Endothelial cell of umbilical vein (primary cell): ENCODE data around the gene APBA2.

ENCODE experiments used
- EZH2 ChIP-seq: IDR thresholded peaks from 2 replicates; pipeline ENCODE4 v1.6.1; 2012; ENCODE audit warnings: borderline replicate concordance, low read depth, mild to moderate bottlenecking, moderate library complexity, low read length, inconsistent platforms; ENCODE audit not compliant: severe bottlenecking
- FOS ChIP-seq: IDR thresholded peaks from 2 replicates; pipeline ENCODE4 v1.6.1; 2011; ENCODE audit warnings: mild to moderate bottlenecking, low read length, moderate library complexity, borderline replicate concordance; ENCODE audit not compliant: insufficient read depth
- POLR2A ChIP-seq: IDR thresholded peaks from 2 replicates; pipeline ENCODE4 v1.6.1; 2012; ENCODE audit warnings: low read depth, mild to moderate bottlenecking, control low read depth, low read length
- POLR2AphosphoS5 ChIP-seq: IDR thresholded peaks from 2 replicates; pipeline ENCODE4 v1.6.1; 2012; ENCODE audit warnings: low read depth, mild to moderate bottlenecking, control low read depth, low read length, moderate library complexity; ENCODE audit not compliant: insufficient read depth
- TF ChIP-seq, protein P1 (sequence below), 2 donors: IDR thresholded peaks; 1 replicate in 1 of 2; 2 replicates in 1 of 2; pipeline ENCODE4 v1.5.1; 2011; ENCODE audit warnings: low read length in 2 of 2, mild to moderate bottlenecking in 2 of 2, moderate library complexity in 2 of 2, control low read depth in 1 of 2, inconsistent platforms in 1 of 2, low read depth in 1 of 2; ENCODE audit not compliant: insufficient read depth in 1 of 2; ENCODE audit errors: extremely low read depth in 1 of 2

GRCh38 chr15:28920781-28921331 lies 35.1 kb downstream of the APBA2 start:
- TF ChIP-seq FOS (no peak), POLR2AphosphoS5 (no peak), EZH2 (no peak), POLR2A (no peak)
- TF ChIP-seq, protein P1, sequence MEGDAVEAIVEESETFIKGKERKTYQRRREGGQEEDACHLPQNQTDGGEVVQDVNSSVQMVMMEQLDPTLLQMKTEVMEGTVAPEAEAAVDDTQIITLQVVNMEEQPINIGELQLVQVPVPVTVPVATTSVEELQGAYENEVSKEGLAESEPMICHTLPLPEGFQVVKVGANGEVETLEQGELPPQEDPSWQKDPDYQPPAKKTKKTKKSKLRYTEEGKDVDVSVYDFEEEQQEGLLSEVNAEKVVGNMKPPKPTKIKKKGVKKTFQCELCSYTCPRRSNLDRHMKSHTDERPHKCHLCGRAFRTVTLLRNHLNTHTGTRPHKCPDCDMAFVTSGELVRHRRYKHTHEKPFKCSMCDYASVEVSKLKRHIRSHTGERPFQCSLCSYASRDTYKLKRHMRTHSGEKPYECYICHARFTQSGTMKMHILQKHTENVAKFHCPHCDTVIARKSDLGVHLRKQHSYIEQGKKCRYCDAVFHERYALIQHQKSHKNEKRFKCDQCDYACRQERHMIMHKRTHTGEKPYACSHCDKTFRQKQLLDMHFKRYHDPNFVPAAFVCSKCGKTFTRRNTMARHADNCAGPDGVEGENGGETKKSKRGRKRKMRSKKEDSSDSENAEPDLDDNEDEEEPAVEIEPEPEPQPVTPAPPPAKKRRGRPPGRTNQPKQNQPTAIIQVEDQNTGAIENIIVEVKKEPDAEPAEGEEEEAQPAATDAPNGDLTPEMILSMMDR (IDR thresholded peaks at IDR 0.05; ENCODE audit: extremely low read depth in 1 of 2, insufficient read depth in 1 of 2, low read depth in 1 of 2, low read length in 2 of 2) = no peak
